ENCODE data around the gene TCIRG1.
A peak's percentile ranks its signal among the peaks of the same experiment; 100 is the strongest.

The TCIRG1 gene

GRCh38 chr11:68096962-68097361 lies 58.1 kb downstream of the TCIRG1 start:
- DNase-seq: no peak

GRCh38 chr11:68099057-68099456 lies 60.2 kb downstream of the TCIRG1 start:
- no peak for DNase-seq

GRCh38 chr11:68099474-68100405 lies 60.9 kb downstream of the TCIRG1 start:
- DNase-seq: peak; percentile 31
